Fibroblast of skin of right quadriceps (primary cell): Measurements from ENCODE around the gene AP2S1.
A peak's percentile ranks its signal among the peaks of the same experiment; 100 is the strongest.
"Not testable (repeated sequence)": the region's sequence is repeated elsewhere in the genome, so short reads cannot be mapped to it uniquely, and the experiment has no call there.

Experiments used
- DNase-seq: peaks from one replicate; pipeline ENCODE4 v3.0.0-alpha.2; 2013

The AP2S1 gene

DNA sequence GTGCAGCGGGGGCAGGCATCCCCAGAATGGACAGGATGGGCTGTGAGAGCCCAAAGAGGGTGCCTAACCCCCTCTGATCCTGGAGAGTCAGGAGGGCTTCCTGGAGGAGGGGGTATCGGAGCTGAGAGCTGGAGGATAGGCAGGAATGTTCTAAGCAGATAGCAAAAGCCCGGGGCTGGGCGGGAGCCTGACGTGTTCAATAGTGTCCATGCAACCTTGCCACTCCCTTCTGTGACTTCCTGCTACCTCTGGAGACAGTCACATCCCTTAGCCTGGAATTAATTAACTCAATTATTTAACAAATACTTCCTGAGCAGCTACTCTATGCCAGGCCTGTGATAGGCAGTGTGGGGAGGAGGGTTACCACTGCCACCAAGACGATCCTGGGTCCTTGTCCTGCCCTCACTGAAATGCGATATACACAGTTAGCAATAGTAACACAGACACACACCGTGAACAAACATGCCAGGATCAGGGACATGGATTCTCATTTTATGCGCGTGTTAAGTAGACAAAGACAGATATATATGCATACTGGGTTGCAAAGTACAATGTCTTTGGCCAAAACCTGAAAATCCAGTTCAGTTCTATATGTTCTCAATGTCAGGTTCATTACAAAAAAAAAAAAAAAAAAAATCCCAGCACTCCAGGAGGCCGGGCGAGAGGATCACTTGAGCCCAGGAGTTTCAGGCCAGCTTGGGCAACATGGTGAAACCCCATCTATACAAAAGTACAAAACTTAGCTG lies 10.7 kb downstream of the AP2S1 start:
- DNase-seq, result no peak

DNA sequence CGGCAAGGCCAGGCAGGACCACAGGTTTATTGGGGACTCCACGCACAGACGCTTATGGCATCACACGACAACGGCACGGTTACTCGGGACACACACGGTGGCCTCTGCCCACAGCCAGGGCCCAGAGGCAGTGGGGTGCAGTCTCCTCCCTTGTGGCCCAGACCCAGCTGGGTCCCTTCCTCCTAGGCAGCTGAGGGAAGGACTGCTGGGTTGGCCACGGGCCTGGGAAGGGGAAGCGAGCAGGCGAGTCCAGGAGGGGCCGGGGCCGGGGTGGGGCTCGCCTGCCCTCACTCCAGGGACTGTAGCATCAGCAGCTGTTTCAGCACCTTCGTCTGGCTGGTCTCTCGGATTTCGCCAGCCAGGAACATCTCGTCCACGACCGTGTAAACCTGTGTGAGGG lies 12.5 kb downstream of the AP2S1 start:
- DNase-seq, result no peak

DNA sequence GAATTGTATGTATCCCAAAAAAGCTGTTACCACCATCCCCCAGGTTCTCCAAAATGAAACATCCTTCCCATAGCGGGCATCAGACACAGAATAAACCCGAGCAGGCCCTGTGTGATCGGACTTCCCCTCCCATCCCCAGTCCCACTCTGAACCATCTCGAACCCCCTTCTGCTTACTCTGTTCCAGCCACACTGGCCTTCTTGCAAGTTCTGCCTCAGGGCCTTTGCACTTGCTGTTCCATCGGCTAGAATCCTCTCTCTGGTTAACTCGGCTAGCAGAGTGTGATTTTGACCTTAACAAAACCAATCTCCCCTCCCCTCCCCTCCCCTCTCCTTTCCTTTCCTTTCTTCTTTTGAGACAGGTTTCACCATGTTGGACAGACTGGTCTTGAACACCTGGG lies 15.7 kb downstream of the AP2S1 start:
- DNase-seq, result no peak

DNA sequence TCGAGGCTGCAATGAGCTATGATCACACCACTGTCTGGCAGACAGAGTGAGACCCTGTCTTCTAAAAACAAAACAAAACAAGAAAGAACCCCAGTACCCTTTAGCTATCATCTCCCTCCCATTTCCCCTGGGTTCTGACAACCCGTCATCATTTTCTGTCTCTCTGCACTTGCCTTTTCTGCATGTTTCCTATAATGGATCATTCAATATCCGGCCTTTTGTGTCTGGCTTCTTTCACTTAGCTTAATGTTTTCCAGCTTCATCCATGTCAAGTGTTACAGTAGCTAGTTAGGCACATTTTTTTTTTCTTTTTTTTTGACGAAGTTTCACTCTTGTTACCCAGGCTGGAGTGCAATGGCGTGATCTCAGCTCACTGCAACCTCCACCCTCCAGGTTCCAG lies 16.5 kb downstream of the AP2S1 start:
- DNase-seq, result no peak

DNA sequence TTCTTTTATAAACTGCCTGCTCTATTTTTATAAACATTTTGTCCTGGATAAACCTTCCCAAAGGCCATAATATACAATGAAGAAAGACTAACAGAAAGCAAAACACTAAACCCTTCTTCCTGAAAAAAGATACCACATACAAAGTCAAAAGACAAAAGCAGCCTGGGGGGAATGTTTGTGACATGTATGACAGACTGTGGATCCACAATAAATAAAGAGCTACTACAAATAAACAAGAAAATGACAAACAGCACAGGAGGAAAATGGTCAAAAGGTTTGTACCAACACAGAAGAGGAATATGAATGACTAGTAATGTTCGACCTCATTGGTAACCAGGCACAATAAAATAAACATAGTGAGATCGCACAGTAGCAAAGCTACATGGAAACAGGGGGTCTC lies 19.8 kb downstream of the AP2S1 start:
- DNase-seq, result no peak

DNA sequence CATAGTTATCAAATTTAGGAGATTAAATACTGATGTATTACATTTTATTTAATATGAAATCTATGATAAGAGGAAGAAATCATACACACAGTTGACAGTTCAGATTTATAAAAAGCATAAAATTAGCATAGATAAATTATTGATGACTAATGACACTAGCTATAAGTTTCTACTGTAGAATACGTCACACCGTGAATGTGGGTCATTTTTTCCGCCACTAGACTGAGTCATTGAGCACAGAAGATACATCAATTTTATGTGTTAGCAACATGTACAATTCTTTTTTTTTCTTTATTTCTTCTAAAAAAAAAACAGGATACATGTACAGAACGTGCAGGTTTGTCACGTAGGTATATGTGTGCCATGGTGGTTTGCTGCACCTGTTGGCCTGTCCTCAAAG lies 22.2 kb downstream of the AP2S1 start:
- DNase-seq, result peak; percentile 84

DNA sequence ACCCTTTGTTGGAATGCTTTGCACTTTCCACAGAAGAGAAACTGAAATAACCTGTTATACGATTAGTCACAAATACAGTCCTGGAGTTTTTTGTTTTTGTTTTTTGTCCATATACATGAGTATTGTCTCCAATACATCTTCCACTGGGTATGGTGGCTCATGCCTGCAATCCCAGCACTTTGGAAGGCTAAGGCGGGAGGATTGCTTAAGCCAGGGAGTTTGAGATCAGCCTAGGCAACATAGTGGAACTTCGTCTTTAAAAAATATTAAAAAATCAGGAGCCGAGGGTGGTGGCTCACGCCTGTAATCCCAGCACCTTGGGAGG lies 25.0 kb downstream of the AP2S1 start:
- no peak for DNase-seq

DNA sequence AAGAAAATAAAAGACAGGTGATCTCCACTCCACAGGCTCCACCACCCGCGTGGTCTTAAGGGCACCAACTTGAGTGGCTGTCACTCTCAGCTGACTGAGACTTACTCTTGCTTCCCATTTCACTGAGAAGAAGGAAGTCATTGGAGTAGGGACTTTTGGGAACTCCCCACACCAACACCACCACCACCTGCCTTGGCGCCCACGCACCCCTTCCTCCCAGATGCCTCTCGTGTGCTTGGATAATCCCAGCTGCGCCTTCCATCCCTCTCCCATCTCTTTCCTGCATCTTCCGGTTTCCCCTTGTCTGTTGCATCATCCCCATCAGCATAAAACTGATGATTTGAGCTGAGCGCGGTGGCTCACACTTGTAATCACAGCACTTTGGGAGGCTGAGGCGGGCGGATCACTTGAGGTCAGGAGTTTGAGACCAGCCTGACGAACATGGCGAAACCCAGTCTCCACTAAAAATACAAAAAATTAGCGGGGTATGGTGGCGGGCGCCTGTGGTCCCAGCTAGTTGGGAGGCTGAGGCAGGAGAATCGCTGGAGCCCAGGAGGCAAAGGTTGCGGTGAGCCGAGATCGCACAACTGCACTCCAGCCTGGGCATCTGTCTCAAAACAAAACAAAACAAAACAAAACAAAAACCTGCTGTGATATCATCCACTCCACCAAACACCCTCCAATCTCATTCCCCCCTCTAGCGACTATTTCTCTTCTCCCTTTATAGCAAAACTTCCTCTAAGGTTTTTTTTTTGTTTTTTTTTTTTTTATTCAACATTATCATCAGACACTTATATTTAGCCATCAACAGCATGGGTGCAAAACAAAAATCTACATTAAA lies 25.5 kb downstream of the AP2S1 start:
- DNase-seq, result no peak

DNA sequence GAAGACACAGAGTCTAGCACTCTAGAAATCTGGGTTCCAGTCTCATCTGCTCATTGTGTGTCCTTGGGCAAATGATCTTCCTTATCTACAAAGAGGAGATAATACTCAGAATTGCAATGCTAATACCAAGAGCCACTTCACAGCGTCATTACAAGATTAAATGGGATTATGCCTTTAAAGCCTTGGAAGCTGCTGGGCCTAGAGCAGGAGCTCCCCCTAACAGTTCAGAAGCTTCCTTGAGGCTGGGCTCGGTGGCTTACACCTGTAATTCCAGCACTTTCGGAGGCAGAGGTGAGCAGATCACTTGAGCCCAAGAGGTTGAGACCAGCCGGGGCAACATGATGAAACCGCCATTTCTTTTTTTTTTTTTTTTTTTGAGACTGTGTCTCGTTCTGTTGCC lies 27.6 kb downstream of the AP2S1 start:
- DNase-seq, result no peak

DNA sequence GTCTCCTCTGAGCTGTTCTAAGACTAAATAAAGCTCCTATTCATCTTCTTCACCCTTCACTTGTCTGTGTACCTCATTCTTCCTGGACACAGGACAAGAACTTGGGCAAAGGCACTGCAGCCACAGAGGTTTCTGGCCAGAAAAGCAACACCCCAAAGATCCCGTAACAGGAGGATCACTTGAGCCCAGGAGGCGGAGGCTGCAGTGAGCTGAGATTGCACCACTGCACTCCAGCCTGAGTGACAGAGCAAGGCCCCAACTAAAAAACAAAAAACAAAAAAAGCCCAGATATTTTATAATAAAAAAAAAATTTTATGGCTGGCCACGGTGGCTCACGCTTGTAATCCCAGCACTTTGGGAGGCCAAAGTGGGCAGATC lies 28.2 kb downstream of the AP2S1 start:
- not testable (repeated sequence) for DNase-seq

DNA sequence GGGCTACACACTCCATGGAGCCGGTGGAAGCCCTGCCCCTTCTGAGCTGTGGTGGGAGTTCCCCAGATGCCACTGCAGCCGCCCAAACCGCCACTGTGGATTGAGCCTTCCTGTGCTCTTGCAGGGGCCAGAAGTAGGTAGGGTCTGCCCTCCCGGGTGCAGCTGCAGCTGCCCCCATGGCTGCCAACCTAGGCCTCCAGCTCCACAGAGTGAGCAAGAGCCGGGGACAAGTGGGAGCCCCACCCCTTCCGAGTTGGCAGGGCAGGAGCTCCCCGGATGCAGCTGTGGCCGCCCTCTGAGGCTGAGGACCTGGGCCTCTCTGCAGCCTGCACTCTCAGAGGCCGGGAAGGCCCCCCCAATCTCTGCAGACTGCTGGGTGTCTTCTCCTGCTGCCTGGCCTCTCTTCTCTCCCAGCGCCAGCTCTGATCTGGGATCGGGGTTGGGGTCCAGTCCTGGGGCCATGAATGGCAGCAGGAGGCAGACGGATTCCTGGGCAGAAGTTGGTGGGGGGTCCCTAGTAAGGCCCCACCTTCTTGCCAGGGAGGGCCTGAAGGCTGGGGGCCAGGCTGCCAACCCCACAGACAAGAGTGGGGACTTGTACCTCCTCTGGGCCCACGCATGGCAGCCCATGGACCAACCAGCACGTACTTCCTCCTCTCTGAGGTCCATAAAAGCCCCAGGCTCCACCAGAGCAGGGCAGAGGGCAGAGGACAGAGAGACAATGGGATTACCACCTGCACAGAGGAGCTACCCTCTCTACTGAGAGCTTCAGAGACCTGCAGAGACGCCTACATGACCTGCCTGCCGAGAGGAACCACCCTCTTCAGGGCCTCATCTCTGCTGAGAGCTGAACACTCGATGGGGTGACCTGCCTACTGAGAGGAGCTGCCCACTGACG lies 28.9 kb downstream of the AP2S1 start:
- no peak for DNase-seq

DNA sequence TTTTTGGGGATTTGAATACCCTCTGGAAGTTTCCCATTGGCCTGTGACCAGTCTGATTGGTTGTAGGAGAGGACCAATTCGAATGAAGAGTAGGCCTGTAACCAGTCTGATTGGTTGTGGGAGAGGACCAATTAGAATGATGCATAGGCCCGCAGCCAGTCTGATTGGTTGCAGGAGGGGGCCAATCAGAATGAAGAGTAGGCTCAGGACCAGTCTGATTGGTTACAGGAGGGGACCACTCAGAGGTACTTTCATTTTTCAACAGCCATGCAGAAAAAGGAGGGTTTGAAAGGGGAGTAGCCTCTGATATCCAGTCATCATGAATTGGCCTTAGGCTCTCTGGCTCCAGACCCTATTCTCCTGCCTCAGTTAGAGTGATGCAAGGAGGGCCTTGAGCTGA lies 31.8 kb downstream of the AP2S1 start:
- peak; percentile 43 for DNase-seq

DNA sequence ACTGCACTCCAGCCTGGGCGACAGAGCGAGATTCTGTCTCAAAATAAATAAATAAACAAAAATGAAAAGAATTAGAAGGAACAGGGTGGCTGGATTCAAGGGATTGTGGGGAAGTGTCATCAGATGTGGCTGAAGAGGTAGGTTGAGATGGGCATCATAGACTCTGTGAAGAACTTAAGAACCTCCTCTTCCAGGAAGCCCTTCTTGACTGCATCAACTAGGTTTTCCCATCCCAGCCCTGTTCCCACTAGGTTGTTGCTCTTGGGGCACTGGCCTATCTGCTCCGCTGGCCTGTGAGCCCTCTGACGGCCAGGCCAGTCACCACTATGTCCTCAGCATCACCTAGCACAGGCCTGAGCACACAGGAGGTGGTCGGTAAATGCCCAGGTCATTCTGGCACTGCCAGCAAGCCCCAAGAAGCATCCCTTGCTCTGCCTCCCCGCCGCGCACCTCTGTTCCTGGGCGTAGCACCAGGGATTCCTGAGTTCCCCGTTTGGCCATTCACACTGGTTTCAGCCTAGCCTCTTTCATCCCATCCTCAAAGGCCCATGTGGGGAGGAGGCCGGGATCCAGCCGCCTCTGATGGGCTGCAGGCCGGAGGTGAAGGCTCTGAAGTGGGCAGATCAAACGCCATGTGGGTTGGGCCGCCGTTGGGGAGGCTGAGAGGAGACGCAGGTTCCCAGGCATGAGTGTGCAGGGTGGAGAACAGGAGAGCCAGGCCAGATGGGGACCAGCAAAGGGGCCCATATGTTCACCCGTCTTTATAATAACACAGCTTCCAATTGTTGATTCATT lies 34.6 kb downstream of the AP2S1 start:
- no peak for DNase-seq

DNA sequence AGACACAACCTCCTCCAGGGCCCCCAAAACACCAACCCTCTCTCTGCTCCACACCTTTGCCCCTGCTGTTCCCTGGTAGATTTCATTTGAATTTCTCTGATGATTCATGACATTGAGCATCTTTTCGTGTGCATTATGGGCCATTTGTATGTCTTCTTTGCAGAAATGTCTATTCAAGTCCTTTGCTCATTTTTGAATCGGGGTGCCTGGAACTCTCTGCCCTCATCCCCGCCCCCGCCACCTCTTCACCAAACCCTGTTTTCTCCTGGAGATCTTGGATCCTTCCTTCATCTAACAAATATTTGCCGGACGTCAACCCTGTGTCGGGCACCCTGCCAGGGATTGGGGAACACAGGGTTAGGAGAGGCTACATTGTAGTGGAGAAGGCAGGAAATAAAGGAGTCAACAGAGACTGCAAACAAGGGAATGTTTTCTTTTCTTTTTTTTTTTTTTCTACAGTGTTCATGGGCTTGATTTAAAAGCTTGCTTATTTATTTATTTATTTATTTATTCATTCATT lies 36.7 kb downstream of the AP2S1 start:
- DNase-seq, result peak; percentile 57

DNA sequence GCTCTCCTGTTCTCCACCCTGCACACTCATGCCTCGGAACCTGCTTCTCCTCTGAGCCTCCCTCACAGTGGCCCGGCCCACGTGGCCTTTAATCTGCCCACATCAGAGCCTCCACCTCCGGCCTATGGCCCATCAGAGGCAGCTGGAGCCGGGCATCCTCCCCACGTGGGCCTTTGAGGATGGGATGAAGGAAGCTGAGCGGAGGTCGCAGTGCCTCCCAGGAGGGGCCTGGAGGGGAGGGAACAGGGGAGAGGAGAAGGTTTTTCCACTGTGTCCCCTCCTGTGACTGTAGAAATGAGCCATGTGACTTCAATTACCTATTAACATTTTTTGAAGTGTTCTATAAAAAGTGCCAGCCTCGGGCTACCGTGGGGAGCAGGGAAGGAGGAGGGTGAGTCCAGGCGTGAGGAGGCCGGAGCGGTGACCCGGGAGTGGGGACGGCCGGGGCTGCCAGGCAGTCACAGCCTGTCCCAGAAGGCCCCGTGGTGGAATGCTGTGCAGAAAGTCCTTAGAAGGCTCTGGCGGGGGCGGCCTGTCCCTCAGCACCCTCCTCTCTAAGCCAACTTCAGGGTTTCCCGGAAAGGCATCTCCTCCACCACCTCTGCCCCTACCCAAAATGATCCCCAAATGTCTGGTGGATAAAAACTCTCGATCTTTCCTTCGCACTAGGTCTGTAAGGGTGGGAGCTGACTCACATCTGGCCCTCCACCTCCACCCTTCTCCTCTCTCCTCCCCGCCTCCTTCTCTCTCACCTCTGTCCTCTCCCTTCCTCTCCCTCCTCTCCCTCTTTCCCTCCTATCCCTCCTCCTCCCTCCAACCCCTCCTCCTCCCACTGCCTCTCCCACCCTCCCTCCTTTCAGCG lies 37.4 kb downstream of the AP2S1 start:
- DNase-seq, result no peak

DNA sequence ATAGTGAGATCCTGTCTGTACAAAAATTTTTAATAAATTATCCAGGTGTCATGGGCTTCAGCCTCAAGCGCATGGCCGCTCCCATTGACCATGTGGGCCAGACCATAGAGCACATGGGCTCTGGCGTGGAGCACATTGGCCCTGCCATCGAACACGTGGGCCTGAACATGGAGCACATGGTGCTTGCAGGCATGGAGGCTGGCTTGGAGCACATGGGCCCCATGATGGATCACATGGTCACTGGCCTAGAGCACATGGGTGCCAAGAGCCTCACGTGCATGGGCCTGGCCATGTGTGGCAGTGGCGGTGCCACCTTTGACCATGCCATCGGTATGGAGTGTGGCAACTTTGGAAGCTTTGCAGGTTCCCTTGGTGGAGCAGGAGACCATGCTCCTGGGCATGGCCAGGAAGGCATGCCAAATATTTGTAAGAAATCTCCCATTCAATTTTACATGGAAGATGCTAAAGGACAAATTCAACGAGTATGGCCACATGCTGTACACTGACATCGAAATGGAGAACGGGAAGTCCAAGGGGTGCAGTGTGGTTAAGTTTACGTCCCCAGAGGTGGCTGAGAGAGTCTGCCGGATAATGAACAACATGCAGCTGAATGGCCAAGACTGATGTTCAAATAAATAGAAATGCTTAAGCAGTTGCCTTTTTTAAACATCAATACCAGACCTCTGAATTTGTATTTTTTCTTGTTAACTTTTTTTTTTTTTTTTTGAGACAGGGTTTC lies 40.9 kb downstream of the AP2S1 start:
- no peak for DNase-seq

DNA sequence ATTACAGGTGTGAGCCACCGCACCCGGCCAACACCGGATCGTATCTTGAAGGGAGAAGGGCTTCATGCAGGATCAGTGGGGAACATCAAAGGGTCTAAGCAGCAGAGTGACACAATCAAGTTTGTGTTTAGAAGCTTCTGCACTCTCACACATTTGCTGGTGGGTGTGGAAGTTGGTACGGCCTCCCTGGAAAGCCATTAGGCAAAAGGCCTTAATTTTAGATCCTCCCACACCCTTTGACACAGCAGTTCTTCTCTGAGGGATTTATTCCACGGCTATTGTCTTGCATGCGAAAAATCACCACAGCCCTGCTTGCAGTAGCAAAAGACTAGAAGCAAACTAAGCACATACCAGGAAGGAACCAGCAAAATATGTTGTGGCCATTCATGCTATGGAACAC lies 44.0 kb downstream of the AP2S1 start:
- no peak for DNase-seq

DNA sequence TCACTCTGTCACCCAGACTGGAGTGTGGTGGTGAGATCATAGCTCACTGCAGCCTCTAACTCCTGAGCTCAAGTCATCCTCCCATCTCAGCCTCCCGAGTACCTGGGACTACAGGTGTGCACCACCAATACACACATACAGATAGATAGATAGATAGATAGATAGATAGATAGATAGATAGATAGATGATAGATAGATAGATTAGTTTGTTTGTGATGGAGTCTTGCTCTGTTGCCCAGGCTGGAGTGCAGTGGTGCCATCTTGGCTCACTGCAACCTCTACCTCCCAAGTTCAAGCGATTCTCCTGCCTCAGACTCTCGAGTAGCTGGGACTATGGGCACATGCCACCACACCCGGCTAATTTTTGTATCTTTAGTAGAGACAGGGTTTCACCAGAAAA lies 46.2 kb downstream of the AP2S1 start:
- DNase-seq, result not testable (repeated sequence)

DNA sequence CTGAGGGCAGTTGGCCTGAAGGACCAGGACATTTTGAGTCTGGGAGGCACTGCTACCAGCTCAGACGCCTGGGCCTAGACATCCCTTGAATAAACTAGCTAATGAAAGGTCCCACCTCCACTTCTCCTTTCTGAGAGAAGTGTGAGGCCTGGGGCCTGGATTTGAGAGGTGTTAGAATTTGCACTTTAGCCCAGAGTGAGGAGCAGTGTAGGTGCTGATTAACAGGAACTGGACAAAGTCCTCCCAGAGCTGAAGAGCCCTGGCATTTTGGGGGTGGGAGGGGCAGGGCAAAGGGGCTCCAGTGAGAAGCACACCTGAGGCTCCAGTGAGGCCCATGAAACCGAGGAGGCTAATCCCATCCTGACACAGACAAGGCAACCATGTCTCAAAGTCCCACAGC lies 47.1 kb downstream of the AP2S1 start:
- no peak for DNase-seq

DNA sequence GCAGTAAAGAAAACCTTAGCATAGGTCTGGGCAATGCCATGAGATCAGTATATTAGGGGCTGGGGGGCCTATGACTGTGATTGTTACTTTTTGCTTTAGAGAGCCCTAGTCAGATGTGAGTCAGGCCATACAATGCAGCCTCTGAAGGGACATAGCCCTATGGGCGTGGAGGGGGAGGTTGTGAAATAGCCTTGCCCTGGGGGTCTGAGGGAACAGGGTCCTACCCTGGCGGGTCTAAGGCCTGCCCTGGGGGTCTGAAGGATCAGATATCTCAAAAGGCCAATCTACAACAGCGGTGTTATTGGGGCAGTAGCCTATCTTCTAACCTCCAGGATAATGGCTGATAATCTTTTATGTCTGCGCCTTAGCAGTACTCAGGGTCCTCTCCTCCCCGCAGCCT lies 48.5 kb downstream of the AP2S1 start:
- DNase-seq, result no peak

DNA sequence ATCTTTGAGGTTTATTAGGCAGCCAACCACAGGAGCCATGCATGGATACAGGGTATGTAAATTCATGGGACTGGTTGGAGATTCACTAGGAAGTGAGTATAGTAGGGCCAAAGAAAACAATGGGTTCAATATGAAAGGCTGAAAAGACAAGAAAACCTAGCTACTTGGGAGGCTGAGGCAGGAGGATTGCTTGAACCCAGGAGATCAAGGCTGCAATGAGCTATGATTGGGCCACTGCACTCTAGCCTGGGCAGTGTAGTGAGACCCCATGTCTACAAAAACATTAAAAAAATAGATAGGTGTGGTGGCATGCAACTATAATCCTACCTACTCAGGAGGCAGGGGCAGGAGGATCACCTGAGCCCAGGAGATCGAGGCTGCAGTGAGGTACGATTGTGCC lies 51.9 kb downstream of the AP2S1 start:
- no peak for DNase-seq
